Panc1 (cell line): ENCODE data around the gene ALG2. TPM values are rescaled to one million over a fixed set of nuclear protein-coding genes. Genes with fewer than 3 reads are reported as not detected.

Source experiments
- ATAC-seq: fragments of 200-7000 bp; cut with Tn5 transposase; 2 replicates; pipeline ENCODE4 v1.9.1; 2020; ENCODE audit warnings: mild to moderate bottlenecking, moderate library complexity
- BruUV-seq: library from RNA; stranded (reverse); fragments of 400-500 nt; replicated peaks from 2 replicates; lab custom pipeline; 2021; lab: Mats Ljungman, UMichigan
- CTCF ChIA-PET: fragments of 300-600 bp; sonication (Branson Sonifier 250); formaldehyde crosslinking; loops from one replicate; lab custom pipeline; 2022; ENCODE audit warnings: antibody characterized with exemption; lab: Charles Lee
- POLR2A ChIA-PET: fragments of 300-600 bp; sonication (Branson Sonifier 250); formaldehyde crosslinking; loops from one replicate; lab custom pipeline; 2022; ENCODE audit warnings: antibody characterized with exemption; lab: Charles Lee
- DNase-seq: peaks from one replicate; pipeline ENCODE4 v3.0.0-alpha.2; 2010; ENCODE audit warnings: low read depth, low spot score
- H3K27ac ChIP-seq: 2 replicates; pipeline ENCODE4 v1.5.1; 2011; ENCODE audit warnings: mild to moderate bottlenecking, low read length, inconsistent platforms
- H3K27me3 ChIP-seq: fragments of 200-500 bp; sonication (Bioruptor generic); 2 replicates; pipeline ENCODE4 v1.6.0; 2014; ENCODE audit warnings: low read length, inconsistent platforms; ENCODE audit not compliant: control insufficient read depth, insufficient read depth
- H3K36me3 ChIP-seq: fragments of 200-500 bp; sonication (Bioruptor generic); 2 replicates; pipeline ENCODE4 v1.5.1; 2014; ENCODE audit warnings: inconsistent platforms, mild to moderate bottlenecking, low read length, moderate library complexity; ENCODE audit not compliant: control insufficient read depth, insufficient read depth
- H3K4me1 ChIP-seq: 2 replicates; pipeline ENCODE4 v1.5.1; 2011; ENCODE audit warnings: inconsistent platforms, mild to moderate bottlenecking, low read length, moderate library complexity; ENCODE audit not compliant: control insufficient read depth, insufficient read depth
- H3K4me3 ChIP-seq, 2 experiments: 2 replicates each; pipeline ENCODE4 v1.5.1; 2011 to 2012; ENCODE audit warnings: low read depth in 2 of 2, low read length in 2 of 2, mild to moderate bottlenecking in 2 of 2, inconsistent platforms in 1 of 2, moderate library complexity in 1 of 2
- H3K9me3 ChIP-seq: fragments of 200-500 bp; sonication (Bioruptor generic); 2 replicates; pipeline ENCODE4 v1.5.1; 2014; ENCODE audit warnings: low read depth, mild to moderate bottlenecking, inconsistent platforms, low read length, moderate library complexity; ENCODE audit not compliant: control insufficient read depth, insufficient read depth
- CTCF ChIP-seq: fragments of 450-650 bp; IDR thresholded peaks from 2 replicates; pipeline ENCODE4 v1.5.1; 2017; ENCODE audit warnings: mild to moderate bottlenecking
- POLR2AphosphoS5 ChIP-seq: IDR thresholded peaks from 2 replicates; pipeline ENCODE4 v1.6.1; 2012; ENCODE audit warnings: mild to moderate bottlenecking, low read depth, low read length, moderate library complexity
- REST ChIP-seq, 2 experiments: IDR thresholded peaks; 2 replicates each; pipeline ENCODE4 v1.6.1; 2011 to 2012; ENCODE audit warnings: low read depth in 2 of 2, control low read depth in 1 of 2, low read length in 1 of 2, mild to moderate bottlenecking in 1 of 2, moderate library complexity in 1 of 2; ENCODE audit not compliant: insufficient read depth in 1 of 2
- in situ Hi-C: cut with HindIII; loops from 2 replicates; pipeline ENCODE4 v1.10.0; 2016; ENCODE audit warnings: low sequenced_read_pairs, low pct_unique_long_range_greater_than_20kb
- intact Hi-C: fragments of 100-400 bp; cut with micrococcal nuclease; formaldehyde crosslinking; loops from one replicate; pipeline ENCODE4 v1.10.0; 2022; ENCODE audit not compliant: unreplicated experiment
- total RNA-seq: library from RNA; stranded (reverse); gene quantifications from one replicate; pipeline ENCODE4 v1.2.1, GENCODE V29; 2021; ENCODE audit not compliant: unreplicated experiment

Gene ALG2
- total RNA-seq, 1 experiment from 2014 or later = 20.8 TPM

GRCh38 chr9:99257723-99258389 lies 36.1 kb upstream of the ALG2 start:
- CTCF ChIA-PET = interaction anchor here (0.6 kb wide), 1 partner anchor 1642 kb away, joined by 3 read pairs; no protein-coding TSS in a partner anchor
- Histone ChIP-seq H3K27ac (no peak overlapping the region), H3K36me3 (no peaks in the 10 kb centered on the region), H3K4me1 (no peaks in the 10 kb centered on the region), H3K9me3 (no peaks in the 10 kb centered on the region), H3K27me3 (no peaks in the 10 kb centered on the region), H3K4me3 (no peak overlapping the region)
- in situ Hi-C loops = no loop called here
- no TSS peak for BruUV-seq
- TF ChIP-seq CTCF = no peak
- intact Hi-C loops = no loop called here
- DNase-seq (no peak), ATAC-seq (no peak)
- POLR2A ChIA-PET = no interaction called here

GRCh38 chr9:99255651-99256050 lies 33.9 kb upstream of the ALG2 start:
- TF ChIP-seq CTCF = no peak
- TF ChIP-seq POLR2AphosphoS5 = no peak
- no peak for TF ChIP-seq REST (IDR thresholded peaks at IDR 0.05; ENCODE audit: insufficient read depth in 1 of 2, low read depth in 2 of 2, low read length in 1 of 2)
- no peak overlapping the region for H3K4me3 ChIP-seq
- ChIA-PET CTCF (no interaction called here), POLR2A (no interaction called here)
- no peak overlapping the region for H3K27ac ChIP-seq
- in situ Hi-C loops (no loop called here), intact Hi-C loops (no loop called here)
- no peaks in the 10 kb centered on the region for H3K9me3 ChIP-seq
- H3K36me3 ChIP-seq = no peaks in the 10 kb centered on the region
- no TSS peak for BruUV-seq
- no peak for ATAC-seq
- H3K27me3 ChIP-seq = no peaks in the 10 kb centered on the region
- H3K4me1 ChIP-seq = no peaks in the 10 kb centered on the region
- no peak for DNase-seq
